ENCODE results near the gene CDH13.

CDH13 gene

DNA sequence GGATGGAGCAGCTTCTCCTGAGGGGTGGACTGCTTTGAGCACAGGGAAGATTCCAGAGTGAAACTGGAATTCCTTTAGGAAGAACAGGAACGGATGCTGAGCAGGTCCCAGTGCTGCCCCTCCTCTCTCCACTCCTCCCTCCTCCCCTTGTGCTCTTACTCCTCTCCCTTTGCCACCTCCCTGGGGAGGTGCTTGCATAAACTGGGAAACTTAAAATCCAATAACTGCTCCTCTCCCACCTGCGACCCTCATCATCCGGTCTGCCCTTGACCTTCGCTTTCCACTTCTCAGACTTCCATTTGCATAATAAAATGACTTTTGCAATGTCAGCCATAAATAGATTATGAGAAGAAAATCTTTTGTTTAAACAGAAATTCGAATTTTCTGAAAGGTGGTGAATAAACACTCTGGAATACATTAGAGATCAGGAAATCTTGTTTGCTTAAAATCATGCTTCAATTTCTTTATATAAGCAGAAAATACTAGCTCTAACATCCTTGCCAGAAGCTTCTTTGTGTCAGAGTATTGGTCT, 1204.8 kb downstream of the CDH13 start:
- DNase-seq, result no peak

DNA sequence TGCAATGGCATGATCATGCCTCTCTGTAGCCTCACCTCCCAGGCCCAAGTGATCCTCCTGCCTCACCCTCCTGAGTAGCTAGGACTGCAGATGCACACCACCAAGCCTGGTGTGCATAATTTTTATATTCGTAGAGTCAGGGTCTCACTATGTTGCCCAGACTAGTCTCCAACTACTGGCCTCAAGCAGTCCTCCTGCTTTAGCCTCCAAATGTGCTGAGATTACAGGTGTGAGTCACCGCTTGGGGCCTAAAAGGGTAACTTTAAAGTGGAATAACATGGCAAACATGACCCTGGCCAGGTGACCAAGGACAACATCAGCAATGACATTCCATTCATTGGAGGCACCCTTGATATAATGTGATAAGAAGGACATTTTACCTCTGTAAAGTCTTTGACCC, 1207.2 kb downstream of the CDH13 start:
- DNase-seq, result no peak

DNA sequence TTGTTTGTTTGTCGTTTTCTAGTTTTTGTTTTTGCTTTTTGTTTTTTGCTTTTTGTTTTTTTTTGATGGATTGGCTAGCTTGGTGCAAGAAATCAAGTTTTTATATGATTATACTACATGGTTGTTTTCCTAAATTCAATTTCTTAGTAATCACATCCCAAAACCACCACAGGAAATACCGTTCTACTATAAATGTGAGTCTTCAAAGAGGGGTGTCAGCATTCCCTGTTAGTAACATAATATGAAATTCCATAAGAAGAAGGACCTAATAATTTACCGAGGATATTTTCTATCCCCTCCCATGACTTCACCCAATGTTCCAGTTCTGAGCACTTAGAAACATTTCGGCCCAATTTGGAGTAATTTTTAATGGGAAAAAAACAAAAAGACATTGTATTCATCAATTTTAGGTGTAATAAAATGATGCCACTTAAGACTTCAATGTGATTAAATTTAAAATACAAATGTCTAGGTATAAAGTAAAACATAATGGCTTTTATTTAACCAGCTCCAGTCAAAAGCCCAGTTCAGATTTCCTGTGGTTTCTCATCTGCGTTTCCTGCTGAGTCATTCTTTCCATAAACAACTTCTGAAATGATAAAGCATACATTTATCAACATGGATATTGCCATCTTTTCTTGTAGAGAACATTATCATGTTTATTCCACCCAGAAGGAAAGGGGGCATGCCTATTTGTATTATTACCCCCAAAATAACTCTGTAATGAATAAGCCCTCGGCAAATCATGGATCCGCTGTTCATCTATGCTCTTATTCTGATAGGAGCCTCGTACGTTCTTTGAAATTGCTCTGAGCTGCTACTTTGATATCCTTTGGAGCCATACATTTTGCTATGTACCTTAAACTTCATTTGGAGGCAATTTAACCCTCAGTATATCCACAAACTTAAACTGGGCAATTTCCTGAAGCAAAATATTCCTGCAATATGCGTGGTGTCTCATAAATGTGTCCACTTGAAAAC, 1209.1 kb downstream of the CDH13 start:
- DNase-seq, result peak; percentile 7

DNA sequence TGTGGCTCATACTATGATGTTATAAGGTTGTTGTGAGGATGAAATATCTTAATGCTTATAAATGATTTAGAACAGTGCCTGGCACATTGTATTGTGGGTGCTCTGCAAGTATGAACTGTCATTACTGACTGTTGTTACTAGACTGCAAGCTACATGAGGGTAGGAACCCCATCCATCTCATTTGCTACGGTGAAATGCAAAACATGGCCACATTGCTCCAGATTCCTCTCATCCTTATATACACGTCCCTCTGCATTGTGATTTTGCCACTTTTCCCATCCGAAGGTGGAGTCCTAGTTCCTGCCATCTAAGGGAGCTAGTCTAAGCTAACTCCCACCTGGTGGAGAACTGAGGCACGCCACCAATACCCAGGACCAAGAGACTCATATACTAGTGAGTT, 1210.8 kb downstream of the CDH13 start:
- no peak for DNase-seq

DNA sequence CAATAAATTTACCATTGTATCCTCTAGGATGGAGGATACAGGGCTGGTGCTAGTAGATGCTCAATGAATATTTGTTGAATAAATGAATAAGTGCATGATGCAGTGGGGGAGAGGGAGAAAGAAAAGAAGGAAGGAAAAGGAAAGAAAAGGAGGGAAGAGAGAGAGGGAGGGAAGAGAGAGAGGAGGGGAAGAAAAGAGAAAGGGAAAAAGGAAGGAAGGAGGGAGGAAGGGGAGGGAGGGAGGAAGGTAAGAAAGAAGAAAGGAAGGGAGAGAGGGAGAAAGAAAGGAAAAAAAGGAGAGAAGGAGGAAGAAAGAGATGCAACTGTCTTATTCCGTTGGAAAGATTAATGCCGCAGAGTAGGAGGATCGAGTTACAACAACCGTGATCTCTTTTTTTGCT, 1211.4 kb downstream of the CDH13 start:
- no peak for DNase-seq

DNA sequence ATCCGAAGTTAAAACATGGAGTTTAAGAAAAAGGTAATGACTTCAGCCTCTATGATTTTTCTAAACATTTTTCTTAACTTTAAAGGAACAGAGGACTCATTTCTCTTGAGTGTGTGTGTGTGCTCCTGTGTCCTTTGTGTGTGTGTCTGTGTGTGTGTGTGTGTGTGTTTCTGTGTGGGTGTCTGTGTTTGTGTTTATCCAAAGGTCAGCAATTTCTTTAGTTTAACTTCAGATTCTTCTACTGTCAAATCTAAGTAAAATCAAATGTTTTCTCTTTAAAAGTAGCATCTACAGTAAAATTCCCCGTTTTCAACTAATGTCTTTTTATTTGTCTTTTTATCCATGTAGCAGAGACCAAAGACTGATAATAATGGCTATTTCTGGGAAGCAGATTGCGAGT, 1212.8 kb downstream of the CDH13 start:
- DNase-seq, result no peak

DNA sequence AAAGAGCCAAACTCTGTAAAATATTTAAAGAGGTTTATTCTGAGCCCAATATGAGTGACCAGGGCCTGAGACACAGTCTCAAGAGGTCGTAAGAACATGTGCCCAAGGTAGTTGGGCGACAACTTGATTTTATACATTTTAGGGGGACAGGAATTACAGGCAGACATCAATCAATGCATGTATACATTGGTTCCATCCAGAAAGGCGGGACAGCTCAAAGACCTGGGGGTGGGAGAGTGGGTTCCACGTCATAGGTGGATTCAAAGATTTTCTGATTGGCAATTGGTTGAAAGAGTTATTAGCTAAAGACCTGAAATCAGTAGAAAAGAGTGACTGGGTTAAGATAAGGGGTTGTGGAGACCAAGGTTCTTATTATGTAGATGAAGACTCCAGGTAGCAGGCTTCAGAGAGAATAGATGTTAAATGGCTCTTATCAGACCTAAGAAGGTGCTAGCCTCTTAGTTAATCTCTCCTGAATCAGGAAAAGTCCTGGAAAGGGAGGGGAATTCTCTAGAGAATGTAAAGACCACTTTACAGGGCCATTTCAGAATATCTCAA, 1213.4 kb downstream of the CDH13 start:
- no peak for DNase-seq

DNA sequence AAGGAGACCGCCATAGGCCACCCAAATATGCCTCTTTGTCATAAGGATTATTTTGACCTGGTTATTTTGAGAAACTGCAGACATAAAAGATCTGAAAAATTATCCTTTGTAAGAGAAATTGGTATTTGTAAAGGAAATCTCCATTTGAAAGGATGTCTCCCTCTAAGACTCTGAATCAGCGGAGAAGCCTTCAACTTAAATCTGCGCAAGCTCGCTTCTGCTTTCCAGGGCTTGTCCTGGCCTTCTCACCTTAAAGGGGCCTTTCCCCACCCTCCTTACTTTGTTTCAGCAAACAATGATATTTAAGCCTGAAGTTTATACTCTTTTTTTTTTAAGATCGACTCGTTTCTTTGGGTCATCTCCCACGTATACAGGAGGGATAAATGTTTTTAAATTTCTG, 1215.5 kb downstream of the CDH13 start:
- no peak for DNase-seq

DNA sequence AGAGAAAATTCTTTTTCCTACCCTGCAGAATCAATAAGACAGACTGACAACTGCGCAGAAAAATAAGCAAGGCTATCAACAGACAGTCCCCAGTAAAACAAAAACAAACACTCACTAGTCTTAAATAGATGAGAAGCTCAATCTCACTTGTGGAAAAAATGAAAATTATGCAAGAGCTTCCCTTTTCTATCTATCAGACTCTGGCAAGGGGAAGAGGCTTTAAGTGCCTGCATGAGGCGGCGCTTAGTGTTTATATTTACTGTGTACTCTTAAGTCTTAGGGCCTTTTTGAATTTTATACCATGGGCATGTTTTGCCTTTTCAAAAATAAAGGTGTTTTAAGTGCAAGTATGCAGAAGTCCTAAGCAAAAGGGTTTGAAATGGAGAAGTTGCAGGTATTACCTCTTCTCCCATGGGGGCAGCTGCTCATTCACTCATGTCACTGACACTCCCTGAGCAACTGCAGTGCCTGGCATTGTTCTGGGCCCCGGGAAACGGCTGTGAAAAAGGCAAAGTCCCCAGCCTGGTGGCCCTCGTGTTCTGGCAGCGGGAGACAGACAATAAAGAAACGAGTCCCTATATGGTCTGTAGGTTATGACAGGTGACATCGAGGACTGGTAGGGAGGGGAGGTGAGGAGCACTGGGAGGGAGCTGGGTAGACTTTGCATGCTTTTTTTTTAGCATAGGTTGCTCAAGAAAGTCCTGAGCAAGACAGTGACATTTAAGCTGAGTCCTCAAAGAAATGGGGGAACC, 1216.2 kb downstream of the CDH13 start:
- DNase-seq, result no peak

DNA sequence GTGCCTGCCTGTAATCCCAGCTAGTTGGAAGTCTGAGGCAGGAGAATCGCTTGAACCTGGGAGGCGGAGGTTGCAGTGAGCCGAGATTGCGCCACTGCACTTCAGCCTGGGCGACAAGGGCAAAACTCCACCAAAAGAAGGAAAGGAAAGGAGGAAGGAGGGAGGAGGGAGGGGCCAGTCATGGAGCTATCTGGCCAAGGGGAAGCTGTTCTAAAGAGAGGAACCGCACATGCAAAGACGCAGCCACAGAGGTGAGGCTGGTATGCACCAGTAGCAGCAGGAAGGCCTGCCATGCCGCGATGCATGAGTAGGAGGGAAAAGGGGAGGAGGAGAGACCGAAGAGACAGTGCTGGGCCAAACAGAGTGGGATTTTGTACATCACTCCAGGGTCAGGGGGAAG, 1216.9 kb downstream of the CDH13 start:
- DNase-seq, result no peak

DNA sequence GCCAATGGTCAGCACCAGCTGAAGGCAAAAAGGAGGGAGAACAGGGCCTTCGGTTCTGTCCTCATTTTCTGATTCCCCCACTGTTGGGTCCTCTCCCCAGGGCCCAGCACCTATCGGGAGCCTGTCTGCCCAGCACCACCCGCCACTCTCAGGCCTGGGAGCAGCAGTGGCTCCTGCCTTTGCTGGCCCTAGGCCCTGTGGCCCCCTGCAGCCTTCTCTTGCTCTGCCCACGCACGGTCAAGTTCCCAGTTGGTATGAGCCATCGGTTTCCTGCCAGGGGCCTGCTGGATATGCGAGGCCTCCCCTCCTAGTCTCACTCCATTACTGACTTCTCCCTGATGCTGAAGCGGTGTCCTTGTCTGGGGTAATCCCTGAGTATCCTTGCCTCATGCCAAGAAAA, 1218.5 kb downstream of the CDH13 start:
- no peak for DNase-seq

DNA sequence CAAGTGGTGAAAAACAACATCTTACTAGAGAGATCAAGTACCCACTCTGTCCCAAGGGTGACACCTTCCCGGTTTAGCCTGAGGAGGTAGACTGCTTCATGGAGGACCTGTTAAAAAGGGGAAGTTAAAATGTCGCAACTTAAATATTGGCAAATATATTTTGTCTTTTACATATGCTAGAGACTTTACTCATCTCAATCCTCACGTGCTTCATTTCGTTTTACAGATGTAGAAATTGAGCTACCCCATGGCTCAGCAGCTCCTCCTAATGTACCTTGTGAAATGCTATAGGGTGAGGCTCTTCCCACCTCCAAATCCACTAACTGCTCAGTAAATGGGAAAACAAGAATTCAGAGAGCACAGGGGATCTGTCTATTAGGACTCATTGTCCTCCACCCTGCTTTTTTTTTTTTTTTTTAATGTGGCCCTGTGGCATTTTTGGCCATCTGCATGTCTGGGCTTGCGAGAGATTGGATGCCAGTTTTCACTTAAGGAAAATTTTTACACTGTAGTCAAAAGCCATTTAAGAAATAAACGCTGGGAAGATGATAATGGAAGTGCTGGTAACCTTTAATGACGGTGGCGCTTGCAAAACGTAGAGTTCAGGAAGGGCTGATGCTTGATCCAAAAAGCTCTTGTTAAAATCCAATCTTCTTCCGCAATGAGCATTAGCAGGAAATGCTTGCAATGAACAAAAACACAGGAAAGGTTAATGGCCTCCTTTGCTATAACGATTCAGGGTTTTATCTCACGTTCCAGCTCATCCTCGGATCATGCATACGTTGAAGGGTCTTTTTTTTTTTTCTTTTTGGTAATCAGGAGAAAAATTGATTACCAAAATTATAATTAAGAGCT, 1220.8 kb downstream of the CDH13 start:
- DNase-seq, result no peak

DNA sequence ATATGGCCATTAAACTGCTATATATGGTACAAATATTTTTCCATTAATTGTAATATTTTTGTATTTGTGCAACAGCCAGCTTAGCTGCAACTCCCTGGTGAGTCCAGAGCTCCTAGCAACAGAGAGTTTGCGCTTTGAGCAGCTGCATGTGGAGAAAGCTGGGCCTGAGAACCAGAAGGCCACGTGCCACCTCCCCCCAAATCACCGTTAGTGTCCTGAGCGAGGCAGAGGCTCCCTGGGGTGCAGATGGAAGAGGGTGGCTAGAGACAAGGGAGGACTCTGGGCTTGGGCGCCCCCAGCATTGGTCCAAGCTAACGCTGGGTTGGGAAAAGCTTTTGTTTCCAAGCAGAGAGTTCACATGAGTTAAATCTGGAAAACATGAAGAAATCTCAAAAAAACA, 1222.7 kb downstream of the CDH13 start:
- no peak for DNase-seq
